SU-DHL-6 (cell line): ENCODE measurements around the gene AFF3.

ENCODE experiments used
- H2AFZ ChIP-seq: fragments of 200-600 bp; sonication (generic); 2 replicates; pipeline ENCODE4 v1.6.1; 2014; ENCODE audit warnings: low read depth, mild to moderate bottlenecking, moderate library complexity, mixed read lengths, antibody characterized with exemption, low read length; ENCODE audit not compliant: severe bottlenecking
- H3F3A ChIP-seq: fragments of 200-600 bp; shearing (Covaris generic); 2 replicates; pipeline ENCODE4 v1.6.0; 2016; ENCODE audit warnings: antibody characterized with exemption, mild to moderate bottlenecking; ENCODE audit not compliant: insufficient read depth
- H3K27ac ChIP-seq: fragments of 200-600 bp; sonication (generic); 2 replicates; pipeline ENCODE4 v1.5.1; 2016; ENCODE audit warnings: low read depth, mild to moderate bottlenecking, low read length, moderate library complexity, mixed read lengths
- H3K27me3 ChIP-seq: fragments of 200-600 bp; sonication (generic), shearing (Covaris generic); 2 replicates; pipeline ENCODE4 v1.6.0; 2014; ENCODE audit warnings: mild to moderate bottlenecking, low read length
- H3K36me3 ChIP-seq: fragments of 200-600 bp; sonication (generic); 2 replicates; pipeline ENCODE4 v1.6.1; 2014; ENCODE audit warnings: mild to moderate bottlenecking, low read length, mixed read lengths
- H3K4me2 ChIP-seq: fragments of 300-600, 200-600 bp; shearing (Covaris generic), sonication (generic); 2 replicates; pipeline ENCODE4 v1.6.0; 2014; ENCODE audit warnings: low read length, low read depth, mild to moderate bottlenecking; ENCODE audit not compliant: poor library complexity, severe bottlenecking
- H3K4me3 ChIP-seq: fragments of 200-600 bp; sonication (generic); 2 replicates; pipeline ENCODE4 v1.5.1; 2014; ENCODE audit warnings: antibody characterized with exemption, low read length, mild to moderate bottlenecking, mixed read lengths; ENCODE audit not compliant: insufficient read depth, poor library complexity, severe bottlenecking
- H3K79me2 ChIP-seq: fragments of 200-600 bp; sonication (generic); 2 replicates; pipeline ENCODE4 v1.6.1; 2014; ENCODE audit warnings: mild to moderate bottlenecking, low read length, moderate library complexity; ENCODE audit not compliant: insufficient read depth
- H3K9ac ChIP-seq: fragments of 200-600 bp; sonication (generic); 2 replicates; pipeline ENCODE4 v1.7.0; 2014; ENCODE audit warnings: mild to moderate bottlenecking, low read length
- H3K9me2 ChIP-seq: fragments of 200-600 bp; sonication (generic); replicated peaks from 2 replicates; pipeline ENCODE4 v1.6.1; 2014; ENCODE audit warnings: low read length; ENCODE audit not compliant: insufficient read depth
- H3K9me3 ChIP-seq: fragments of 200-600 bp; sonication (generic); 2 replicates; pipeline ENCODE4 v1.6.1; 2014; ENCODE audit warnings: low read length, mixed read lengths; ENCODE audit not compliant: insufficient read depth
- H4K20me1 ChIP-seq: fragments of 200-600 bp; sonication (generic); 2 replicates; pipeline ENCODE4 v1.6.1; 2014; ENCODE audit warnings: low read depth, mild to moderate bottlenecking, antibody characterized with exemption, low read length, moderate library complexity, mixed read lengths
- EZH2phosphoT487 ChIP-seq: fragments of 200-600 bp; sonication (generic), shearing (Covaris generic); conservative IDR thresholded peaks from 2 replicates; pipeline ENCODE4 v1.6.1; 2018; ENCODE audit warnings: mild to moderate bottlenecking, antibody characterized with exemption, low read length, moderate library complexity, mixed read lengths
- TF ChIP-seq, protein P1 (sequence below): fragments of 200-600 bp; sonication (generic); IDR thresholded peaks from one replicate; pipeline ENCODE4 v1.5.1; 2017; ENCODE audit warnings: antibody characterized with exemption, mild to moderate bottlenecking, low read length, moderate library complexity; ENCODE audit not compliant: insufficient read depth, poor library complexity, severe bottlenecking

The AFF3 gene

DNA sequence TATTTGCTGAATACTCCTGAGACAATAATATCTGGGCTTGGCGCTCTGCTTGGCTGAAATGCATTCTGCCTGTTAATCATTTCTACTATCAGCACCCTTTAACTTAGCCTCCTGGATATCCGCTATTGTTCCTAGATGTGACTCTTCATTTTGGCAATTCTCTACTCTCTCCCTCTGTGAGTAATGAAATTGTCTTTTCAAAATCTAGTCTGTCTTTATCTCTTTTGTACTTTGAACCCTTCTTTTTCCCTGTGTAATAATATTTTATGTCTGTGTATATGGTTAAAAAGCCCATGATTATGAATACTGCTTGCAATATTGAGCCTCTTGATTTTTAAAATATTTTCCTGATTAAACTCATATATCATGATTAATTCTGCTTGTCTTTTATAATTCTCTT lies 646.4 kb downstream of the AFF3 start:
- TF ChIP-seq, protein P1, sequence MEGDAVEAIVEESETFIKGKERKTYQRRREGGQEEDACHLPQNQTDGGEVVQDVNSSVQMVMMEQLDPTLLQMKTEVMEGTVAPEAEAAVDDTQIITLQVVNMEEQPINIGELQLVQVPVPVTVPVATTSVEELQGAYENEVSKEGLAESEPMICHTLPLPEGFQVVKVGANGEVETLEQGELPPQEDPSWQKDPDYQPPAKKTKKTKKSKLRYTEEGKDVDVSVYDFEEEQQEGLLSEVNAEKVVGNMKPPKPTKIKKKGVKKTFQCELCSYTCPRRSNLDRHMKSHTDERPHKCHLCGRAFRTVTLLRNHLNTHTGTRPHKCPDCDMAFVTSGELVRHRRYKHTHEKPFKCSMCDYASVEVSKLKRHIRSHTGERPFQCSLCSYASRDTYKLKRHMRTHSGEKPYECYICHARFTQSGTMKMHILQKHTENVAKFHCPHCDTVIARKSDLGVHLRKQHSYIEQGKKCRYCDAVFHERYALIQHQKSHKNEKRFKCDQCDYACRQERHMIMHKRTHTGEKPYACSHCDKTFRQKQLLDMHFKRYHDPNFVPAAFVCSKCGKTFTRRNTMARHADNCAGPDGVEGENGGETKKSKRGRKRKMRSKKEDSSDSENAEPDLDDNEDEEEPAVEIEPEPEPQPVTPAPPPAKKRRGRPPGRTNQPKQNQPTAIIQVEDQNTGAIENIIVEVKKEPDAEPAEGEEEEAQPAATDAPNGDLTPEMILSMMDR: no peak
- no peak for TF ChIP-seq EZH2phosphoT487
- Histone ChIP-seq H3F3A (no peaks in the 10 kb centered on the region), H3K9ac (no peak overlapping the region), H3K36me3 (no peaks in the 10 kb centered on the region), H3K9me2 (no peaks in the 10 kb centered on the region), H3K27me3 (no peaks in the 10 kb centered on the region), H3K27ac (no peak overlapping the region), H3K4me3 (no peak overlapping the region), H3K9me3 (no peaks in the 10 kb centered on the region), H3K79me2 (no peaks in the 10 kb centered on the region), H3K4me2 (no peak overlapping the region), H4K20me1 (no peaks in the 10 kb centered on the region), H2AFZ (no peak overlapping the region)
